ENCODE results near the gene PPP1R12C.

- TF ChIP-seq CTCF (IDR thresholded peaks at IDR 0.05) (no peak), POLR2A (IDR thresholded peaks at IDR 0.05) (no peak), EP300 (IDR thresholded peaks at IDR 0.05) (no peak)
Observed at GRCh38 chr19:55091955-55092354, 25.5 kb downstream of the PPP1R12C start.
